ENCODE data around the gene APOBEC3A.

APOBEC3A gene

GRCh38 chr22:38957046-38957770, at the start of gene APOBEC3A:
APOBEC3A (plus strand) TSS chr22:38957609; CDS start chr22:38957692, 83 bp downstream.
- no peak for FAIRE-seq

DNA sequence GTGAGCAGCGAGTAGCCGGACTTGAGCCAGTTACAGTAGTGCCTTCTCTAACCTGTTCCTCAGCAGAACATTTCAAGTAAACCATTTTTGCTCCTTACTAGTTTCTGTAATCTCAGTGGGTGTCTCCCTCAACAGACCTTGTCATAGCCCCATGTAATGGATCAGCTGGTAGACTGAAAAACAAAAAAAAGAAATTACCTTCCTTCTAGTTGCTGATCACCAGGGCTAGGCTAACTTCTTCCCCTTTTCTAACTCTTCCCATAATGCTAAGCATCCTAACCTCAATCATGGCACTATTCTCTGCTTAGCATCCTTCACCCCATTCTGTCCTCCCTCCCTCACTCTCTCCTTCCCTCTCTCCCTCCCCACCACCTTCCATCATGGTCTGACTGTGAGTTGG, 49.6 kb upstream of the APOBEC3A start:
- FAIRE-seq, result no peak

DNA sequence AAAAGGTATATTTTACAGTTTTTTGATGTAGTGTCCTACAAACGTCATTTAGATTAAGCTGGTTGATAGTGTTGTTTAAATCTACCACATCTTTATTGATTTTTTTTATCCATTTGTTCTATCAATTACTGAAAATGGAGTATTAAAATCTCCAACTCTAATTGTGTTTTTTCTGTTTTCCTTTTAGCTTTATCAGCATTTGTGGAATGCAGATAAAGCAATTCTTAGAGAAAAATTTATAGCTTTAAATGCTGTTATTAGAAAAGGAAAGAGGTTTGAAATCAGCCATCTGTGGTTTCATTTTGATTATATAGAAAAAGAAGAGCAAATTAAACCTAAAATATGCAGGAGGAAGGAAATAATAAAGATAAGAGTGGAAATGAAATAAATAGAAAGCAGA, 46.0 kb upstream of the APOBEC3A start:
- FAIRE-seq, result peak; percentile 40

- no peak for FAIRE-seq
Observed at GRCh38 chr22:38919631-38920190, 37.7 kb upstream of the APOBEC3A start.

GRCh38 chr22:38921120-38921519, 36.3 kb upstream of the APOBEC3A start:
- FAIRE-seq, result no peak

GRCh38 chr22:38921806-38922205, 35.6 kb upstream of the APOBEC3A start:
- FAIRE-seq, result no peak

- peak; percentile 99 for FAIRE-seq
Observed at GRCh38 chr22:38923463-38924346, 33.7 kb upstream of the APOBEC3A start.

- no peak for FAIRE-seq
Observed at GRCh38 chr22:38924347-38924952, 33.0 kb upstream of the APOBEC3A start.

DNA sequence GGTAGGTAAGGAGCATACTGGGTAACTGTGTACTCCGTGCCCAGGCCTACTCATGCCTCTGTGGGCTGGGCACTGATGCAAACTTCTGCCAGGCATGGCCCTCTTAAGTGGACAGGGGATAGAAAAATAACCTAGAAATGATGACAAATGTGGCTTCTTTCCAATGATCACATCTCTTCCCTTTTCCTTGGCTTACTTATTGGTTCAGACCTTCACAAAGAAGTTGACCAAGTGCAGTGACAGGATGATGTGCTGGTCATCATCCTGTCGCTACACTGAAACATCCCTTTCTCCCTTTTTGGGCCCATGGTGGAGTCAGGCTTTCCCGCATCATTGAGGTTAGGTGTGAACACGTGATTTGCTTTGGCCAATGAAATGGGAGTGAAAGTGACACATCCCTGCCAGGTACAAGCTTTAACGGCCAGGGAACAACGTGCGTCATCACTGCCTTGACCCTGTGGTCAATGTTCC, 31.8 kb upstream of the APOBEC3A start:
- no peak for FAIRE-seq

GRCh38 chr22:38927033-38927781, 30.2 kb upstream of the APOBEC3A start:
- FAIRE-seq, result no peak

DNA sequence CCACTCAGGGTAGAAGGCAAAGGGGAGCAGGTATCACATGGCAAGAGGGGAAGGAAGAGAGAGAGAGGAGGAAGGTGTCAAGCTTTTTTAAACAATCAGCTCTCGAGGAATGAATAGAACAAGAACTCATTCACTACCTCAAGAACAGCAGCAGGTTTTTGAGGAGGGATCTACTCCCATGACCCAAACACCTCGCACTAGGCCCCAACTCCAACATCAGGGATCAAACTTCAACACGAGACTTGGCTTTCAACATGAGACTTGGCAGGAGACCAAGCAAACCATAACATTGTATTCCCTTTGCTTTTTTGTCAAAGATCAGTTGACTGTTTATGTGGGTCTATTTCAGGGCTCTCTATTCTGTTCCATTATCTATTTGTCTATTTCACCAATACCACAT, 26.9 kb upstream of the APOBEC3A start:
- no peak for FAIRE-seq

GRCh38 chr22:38935023-38935422, 22.4 kb upstream of the APOBEC3A start:
- no peak for FAIRE-seq

DNA sequence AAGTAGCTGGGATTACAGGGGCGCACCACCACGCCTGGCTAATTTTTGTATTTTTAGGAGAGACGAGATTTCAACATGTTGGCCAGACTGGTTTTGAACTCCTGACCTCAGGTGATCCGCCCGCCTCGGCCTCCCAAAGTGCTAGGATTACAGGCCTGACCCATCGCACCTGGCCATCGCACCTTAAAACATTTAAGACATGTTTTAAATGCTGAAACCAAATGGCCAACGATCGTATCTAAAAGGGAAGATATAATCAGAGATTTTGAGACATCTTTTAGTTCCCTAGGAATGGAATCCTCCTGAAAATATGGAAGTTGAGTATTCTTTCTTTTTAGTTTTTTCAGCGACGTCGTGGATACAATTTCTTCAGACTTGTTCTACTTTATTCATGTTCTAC, 21.8 kb upstream of the APOBEC3A start:
- FAIRE-seq, result no peak

DNA sequence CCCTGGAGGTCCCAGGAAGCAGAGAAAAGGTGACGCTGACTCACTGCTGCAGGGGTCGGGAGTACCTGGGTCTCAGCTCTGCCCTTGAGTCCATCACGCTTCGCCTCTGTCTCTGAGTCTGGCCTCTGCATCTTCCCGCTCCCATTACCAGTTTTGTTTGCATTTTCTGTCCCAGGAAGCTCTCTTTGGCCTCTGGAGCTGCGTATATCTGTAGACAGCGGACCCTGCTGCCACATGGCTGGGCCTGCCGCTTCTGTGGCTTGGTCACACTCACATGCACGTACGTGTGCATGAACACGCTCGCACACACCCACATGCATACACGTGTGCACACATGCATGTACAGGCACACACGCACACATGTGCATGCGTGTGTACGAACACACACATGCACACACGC, 20.8 kb upstream of the APOBEC3A start:
- no peak for FAIRE-seq

DNA sequence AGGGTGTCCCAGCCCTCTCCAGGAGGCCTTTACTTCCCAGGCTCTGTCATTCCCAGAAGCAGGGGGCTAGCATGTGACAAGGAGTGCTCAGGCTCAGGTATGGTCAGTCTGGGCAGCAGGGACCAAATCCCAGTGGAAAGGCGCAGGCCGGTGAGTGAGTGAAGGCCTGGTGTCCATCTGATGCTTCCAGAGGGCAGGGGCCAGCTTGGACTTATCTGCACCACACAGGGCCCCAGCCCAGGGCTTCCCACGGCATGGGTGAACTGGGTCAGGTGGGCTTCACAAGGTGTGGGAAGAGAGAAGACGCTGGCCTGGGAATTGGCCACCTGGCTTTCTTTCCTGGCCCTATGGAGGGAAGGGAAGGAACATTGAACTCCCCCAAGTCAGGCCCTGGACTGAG, 20.4 kb upstream of the APOBEC3A start:
- FAIRE-seq, result no peak

- no peak for FAIRE-seq
Observed at GRCh38 chr22:38937541-38937940, 19.9 kb upstream of the APOBEC3A start.

GRCh38 chr22:38938221-38938620, 19.2 kb upstream of the APOBEC3A start:
- no peak for FAIRE-seq

DNA sequence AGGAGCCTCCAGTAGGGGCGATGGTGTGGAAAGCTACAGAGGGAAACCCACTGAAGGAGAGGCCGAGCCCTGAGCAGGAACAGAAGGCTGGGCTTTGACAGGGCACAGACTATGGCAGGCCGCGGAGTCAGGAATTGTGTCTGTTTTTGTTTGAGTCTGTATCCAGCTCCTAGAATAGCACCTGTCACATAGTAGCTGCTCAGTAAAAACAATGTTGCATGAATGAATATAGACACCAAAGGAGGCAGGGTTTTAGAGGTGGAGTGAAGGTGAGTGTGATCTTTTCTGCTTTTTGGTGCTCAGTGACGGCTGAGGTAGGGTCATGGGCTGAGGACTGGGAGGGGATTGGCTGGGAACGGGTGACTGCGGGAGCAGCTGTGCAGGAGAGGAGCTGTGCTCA, 18.5 kb upstream of the APOBEC3A start:
- FAIRE-seq, result no peak

DNA sequence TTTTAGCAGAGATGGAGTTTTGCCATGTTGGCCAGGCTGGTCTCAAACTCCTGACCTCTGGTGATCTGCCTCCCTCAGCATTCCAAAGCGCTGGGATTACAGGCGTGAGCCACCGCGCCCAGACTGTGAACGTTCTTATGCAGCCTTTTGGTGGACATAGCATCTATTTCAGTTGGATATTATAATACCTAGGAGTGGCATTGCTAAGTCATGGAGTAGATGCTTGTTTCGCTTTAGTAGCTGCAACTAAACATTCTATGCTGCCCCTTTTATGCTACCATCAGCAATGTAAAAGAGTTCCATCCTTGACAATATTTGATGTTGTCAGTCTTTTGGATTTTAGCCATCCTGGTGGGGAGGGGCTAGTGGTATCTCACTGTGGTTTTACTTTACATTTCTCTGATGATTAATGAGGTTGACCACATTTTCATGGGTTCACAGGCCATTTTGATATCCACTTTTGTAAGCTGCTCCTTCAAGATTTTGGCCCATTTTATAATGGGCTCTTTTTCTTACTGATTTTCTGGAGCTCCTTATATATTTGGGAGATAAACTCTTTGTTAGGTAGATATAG, 16.5 kb upstream of the APOBEC3A start:
- FAIRE-seq, result no peak

DNA sequence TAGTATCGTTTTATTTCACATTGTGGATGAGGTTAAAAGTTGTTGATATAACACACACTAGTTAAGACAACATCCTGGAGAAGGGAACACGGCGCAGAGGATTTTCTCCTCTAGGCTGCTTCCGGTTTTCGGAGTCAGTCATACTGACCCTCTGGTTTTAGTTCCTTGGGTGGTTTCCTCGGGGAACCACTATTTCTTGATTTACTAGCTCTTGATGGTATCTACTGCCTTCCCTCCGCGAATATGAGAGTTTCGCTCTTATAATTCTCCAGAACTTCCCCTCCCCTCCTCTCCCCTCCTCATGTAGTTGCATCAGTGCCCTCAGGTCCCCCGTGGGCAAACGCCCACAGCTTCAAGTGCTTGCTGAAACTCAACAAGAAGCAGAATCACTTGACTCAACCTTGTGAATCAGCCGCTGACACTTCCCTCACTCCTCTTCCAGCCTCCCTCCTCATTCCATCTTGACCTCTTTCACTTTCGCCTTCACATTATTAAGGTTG, 15.9 kb upstream of the APOBEC3A start:
- FAIRE-seq, result no peak

DNA sequence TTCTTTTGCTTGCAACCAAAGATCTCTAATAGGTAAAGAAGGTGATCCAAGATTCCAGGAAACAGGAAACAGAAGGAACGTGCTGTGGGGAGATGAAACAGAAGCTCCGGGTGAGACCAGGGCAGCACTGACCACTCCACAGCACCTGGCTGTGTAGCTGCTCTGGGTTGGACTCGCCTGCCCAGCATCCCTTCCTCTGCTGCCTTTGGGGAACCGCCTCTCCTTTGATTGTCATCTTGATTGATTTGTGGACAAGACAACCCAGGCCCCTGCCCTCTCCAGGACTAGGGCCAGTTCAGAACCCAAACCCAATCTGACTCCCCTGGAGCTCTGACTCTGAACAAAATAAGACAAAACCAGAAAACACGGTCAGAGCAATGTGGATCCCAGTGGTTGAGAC, 14.7 kb upstream of the APOBEC3A start:
- no peak for FAIRE-seq

GRCh38 chr22:38943201-38943600, 14.2 kb upstream of the APOBEC3A start:
- FAIRE-seq, result no peak

Measured in A204.1 (cell line).